ENCODE data around the gene CPA5. TPM values are rescaled to one million over a fixed set of nuclear protein-coding genes. Genes with fewer than 3 reads are reported as not detected.

The CPA5 gene
- total RNA-seq, 2 experiments from 2014 or later = 3.4 to 4.0 TPM

DNA sequence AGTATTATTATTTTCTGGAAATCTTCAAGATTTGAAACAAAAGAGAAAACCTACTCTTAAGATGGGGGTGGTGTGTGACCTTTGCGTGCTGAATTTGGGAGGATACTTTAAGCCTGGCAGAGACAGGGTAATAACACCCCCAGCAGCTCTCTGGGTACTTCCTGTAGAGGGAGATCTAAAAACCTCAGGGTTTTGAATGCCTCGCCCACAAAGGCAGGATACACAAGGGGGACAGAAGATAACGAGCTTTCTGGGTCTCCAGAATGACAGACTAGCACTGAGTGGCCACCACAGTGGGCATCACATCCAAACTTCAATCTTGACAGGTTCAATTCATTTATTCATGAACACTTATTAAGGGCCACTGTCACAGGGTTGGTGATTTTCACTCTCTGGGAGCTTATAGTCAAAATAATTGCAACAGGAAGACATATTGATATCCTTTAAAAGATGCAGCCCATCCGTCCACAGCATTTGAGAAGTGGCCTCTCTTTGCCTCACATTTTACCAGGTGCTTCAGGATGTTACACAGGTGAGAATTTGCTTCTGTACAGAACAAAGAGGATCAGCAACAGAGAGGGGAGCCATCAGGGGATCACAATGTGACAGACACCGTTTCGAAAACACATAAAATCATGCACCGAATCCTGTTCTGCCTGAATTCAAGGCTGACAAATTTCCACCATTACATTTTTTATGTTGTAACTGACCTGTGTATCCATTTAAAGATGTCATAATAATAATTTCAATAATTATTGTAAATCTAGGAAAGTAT is 50.0 kb downstream of the CPA5 start:
- H3K4me3 Mint-ChIP-seq = peak overlapping the region; percentile 34
- H3K27me3 Mint-ChIP-seq = no peaks in the 10 kb centered on the region
- H3K9me3 Mint-ChIP-seq (ENCODE audit: low read depth) = no peaks in the 10 kb centered on the region
- CTCF ChIA-PET = no interaction called here
- DNase-seq = peak; percentile 76
- H3K36me3 Mint-ChIP-seq = peaks cover 7% of the 10 kb centered on the region
- H3K4me1 Mint-ChIP-seq = peaks cover 23% of the 10 kb centered on the region
- peak overlapping the region; percentile 80 for H3K27ac Mint-ChIP-seq
- peak; percentile 98 for ATAC-seq

DNA sequence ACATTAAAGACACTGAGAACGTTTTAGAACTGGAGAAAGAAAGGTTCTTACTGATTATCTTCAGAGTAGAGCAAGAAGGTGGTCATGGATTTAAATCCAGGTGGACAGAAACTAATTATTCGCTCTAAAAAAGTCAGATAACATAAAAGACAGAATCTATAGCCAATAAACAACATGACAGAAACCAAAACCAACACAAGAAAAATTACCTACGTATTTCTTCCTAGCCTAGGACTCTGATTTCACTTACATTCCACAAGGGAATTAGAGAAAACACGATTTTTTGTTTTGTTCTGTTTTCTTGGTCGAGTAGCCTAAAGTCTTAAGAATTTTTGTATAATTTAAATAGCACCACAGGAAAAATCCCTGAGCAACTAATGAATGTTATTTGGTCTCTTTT is 50.8 kb downstream of the CPA5 start:
- Mint-ChIP-seq H3K4me3 (no peak overlapping the region), H3K4me1 (peaks cover 23% of the 10 kb centered on the region), H3K36me3 (peaks cover 11% of the 10 kb centered on the region), H3K27me3 (no peaks in the 10 kb centered on the region), H3K27ac (no peak overlapping the region), H3K9me3 (ENCODE audit: low read depth) (no peaks in the 10 kb centered on the region)
- DNase-seq (no peak), ATAC-seq (no peak)
- CTCF ChIA-PET = no interaction called here

DNA sequence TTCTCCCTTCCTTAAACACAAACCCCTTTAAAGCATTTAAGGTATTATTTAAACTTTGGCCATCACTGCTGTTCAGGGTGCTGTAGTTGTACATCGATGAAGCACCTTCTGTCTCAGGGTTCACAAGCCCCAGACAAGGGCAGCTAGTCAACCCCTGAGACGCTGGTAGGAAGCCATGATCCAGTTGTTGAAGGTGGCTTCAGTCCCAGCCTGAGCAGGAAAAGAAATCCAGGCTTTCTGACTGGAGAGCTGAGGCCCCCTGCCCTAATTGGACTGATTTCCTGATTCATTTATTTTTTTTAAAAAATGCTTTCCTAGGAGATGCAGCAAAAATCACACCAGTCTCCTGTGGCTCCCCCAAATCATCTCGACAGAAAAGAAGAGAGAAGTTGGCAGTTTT is 51.5 kb downstream of the CPA5 start:
- no peak for DNase-seq
- CTCF ChIA-PET = no interaction called here
- Mint-ChIP-seq H3K27me3 (no peaks in the 10 kb centered on the region), H3K9me3 (ENCODE audit: low read depth) (no peaks in the 10 kb centered on the region), H3K4me1 (peaks cover 23% of the 10 kb centered on the region), H3K27ac (no peak overlapping the region), H3K36me3 (peaks cover 14% of the 10 kb centered on the region), H3K4me3 (no peak overlapping the region)
- ATAC-seq = no peak

GRCh38 chr7:130397051-130397757 is 52.6 kb downstream of the CPA5 start:
- Mint-ChIP-seq H3K9me3 (ENCODE audit: low read depth) (no peaks in the 10 kb centered on the region), H3K27ac (no peak overlapping the region), H3K27me3 (no peaks in the 10 kb centered on the region), H3K4me1 (peaks cover 23% of the 10 kb centered on the region), H3K36me3 (peaks cover 14% of the 10 kb centered on the region), H3K4me3 (no peak overlapping the region)
- ATAC-seq (no peak), DNase-seq (no peak)
- CTCF ChIA-PET = no interaction called here

GRCh38 chr7:130397758-130398073 is 53.1 kb downstream of the CPA5 start:
- CTCF ChIA-PET = no interaction called here
- H3K9me3 Mint-ChIP-seq (ENCODE audit: low read depth) = no peaks in the 10 kb centered on the region
- no peak for DNase-seq
- H3K4me1 Mint-ChIP-seq = peaks cover 23% of the 10 kb centered on the region
- H3K27me3 Mint-ChIP-seq = no peaks in the 10 kb centered on the region
- no peak overlapping the region for H3K4me3 Mint-ChIP-seq
- no peak for ATAC-seq
- H3K36me3 Mint-ChIP-seq = peaks cover 18% of the 10 kb centered on the region
- H3K27ac Mint-ChIP-seq = no peak overlapping the region

DNA sequence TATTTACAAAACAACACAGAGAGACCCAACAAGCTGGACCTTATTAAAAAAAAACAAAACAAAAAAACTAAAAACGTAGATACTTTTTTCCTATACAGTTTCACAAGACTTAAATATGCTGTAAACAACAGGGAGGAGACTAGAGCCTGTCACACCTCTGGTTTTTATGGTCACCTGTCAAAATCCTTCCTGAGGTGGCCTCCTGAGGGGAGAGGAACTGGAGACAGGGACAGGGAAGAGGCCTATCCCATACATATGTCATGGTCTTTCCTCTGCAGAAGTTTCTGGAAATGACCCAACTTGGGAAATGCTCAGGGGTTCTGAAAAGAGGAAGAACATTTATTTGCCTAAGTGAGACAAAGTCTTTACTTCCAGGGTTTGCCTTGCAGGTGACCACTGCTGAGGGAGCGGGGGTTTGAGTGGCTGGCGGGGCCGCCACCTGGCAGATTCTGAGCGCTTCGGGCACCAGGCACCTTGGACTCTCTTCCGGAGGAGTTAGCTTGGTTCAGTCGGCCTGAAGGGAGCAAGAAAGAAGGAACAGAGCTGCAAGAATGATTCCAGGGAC is 54.0 kb downstream of the CPA5 start:
- DNase-seq = no peak
- ATAC-seq = no peak
- Mint-ChIP-seq H3K4me1 (peaks cover 17% of the 10 kb centered on the region), H3K36me3 (peaks cover 22% of the 10 kb centered on the region), H3K27ac (no peak overlapping the region), H3K27me3 (no peaks in the 10 kb centered on the region), H3K4me3 (no peak overlapping the region), H3K9me3 (ENCODE audit: low read depth) (no peaks in the 10 kb centered on the region)
- CTCF ChIA-PET = no interaction called here

DNA sequence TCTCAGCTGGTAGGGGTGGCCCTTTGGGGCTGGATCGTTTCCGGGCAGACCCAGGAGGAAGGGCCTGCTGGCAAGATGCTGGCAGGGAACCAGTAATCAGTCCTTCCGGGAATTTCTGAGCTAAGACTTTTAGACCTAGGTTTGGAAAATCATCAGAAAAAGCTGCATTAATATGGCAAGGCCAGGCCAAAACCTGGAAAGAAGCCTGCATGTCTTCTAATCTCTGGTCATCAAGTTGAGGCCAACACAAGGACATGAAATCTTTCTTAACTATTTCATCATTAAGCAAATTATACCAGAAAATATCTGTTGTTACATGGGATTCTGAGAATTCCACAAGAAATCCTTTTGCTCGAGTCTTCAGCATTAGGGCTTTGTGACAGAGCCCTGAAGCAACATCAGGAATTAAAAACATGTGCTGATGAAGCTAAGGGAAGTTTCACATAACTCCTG is 55.5 kb downstream of the CPA5 start:
- no peaks in the 10 kb centered on the region for H3K27me3 Mint-ChIP-seq
- peaks cover 3% of the 10 kb centered on the region for H3K4me1 Mint-ChIP-seq
- peaks cover 22% of the 10 kb centered on the region for H3K36me3 Mint-ChIP-seq
- H3K4me3 Mint-ChIP-seq = no peak overlapping the region
- no peak for DNase-seq
- H3K9me3 Mint-ChIP-seq (ENCODE audit: low read depth) = no peaks in the 10 kb centered on the region
- ATAC-seq = no peak
- no peak overlapping the region for H3K27ac Mint-ChIP-seq
- CTCF ChIA-PET = no interaction called here

GRCh38 chr7:130401101-130401500 is 56.5 kb downstream of the CPA5 start:
- CTCF ChIA-PET = no interaction called here
- no peaks in the 10 kb centered on the region for H3K9me3 Mint-ChIP-seq (ENCODE audit: low read depth)
- no peak overlapping the region for H3K4me3 Mint-ChIP-seq
- no peak overlapping the region for H3K27ac Mint-ChIP-seq
- no peaks in the 10 kb centered on the region for H3K27me3 Mint-ChIP-seq
- H3K36me3 Mint-ChIP-seq = peaks cover 22% of the 10 kb centered on the region
- H3K4me1 Mint-ChIP-seq = no peaks in the 10 kb centered on the region
- no peak for DNase-seq
- no peak for ATAC-seq

DNA sequence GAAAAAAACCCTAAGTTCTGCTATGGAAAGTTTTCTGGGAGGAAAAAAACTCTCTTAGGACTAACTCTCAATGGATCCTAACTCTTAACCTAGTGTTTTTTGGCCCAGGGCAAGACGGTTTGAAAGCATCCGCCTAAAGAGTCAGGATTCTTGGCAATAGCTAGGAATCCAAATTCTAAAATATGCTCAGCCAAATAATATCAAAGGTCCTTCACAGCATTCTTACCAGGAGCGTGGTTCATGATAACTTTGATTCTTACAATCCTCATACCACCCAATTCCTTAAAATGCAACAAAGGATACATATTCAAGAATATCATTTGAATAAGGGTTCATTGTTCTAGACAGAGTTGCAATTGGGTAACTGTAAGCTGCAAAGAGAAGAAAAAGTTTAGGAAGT is 57.0 kb downstream of the CPA5 start:
- H3K9me3 Mint-ChIP-seq (ENCODE audit: low read depth) = no peaks in the 10 kb centered on the region
- CTCF ChIA-PET = no interaction called here
- peaks cover 22% of the 10 kb centered on the region for H3K36me3 Mint-ChIP-seq
- no peak for ATAC-seq
- no peak overlapping the region for H3K4me3 Mint-ChIP-seq
- no peaks in the 10 kb centered on the region for H3K27me3 Mint-ChIP-seq
- H3K4me1 Mint-ChIP-seq = no peaks in the 10 kb centered on the region
- no peak for DNase-seq
- no peak overlapping the region for H3K27ac Mint-ChIP-seq

GRCh38 chr7:130405003-130405402 is 60.4 kb downstream of the CPA5 start:
- peaks cover 23% of the 10 kb centered on the region for H3K36me3 Mint-ChIP-seq
- H3K9me3 Mint-ChIP-seq (ENCODE audit: low read depth) = no peaks in the 10 kb centered on the region
- no peaks in the 10 kb centered on the region for H3K27me3 Mint-ChIP-seq

DNA sequence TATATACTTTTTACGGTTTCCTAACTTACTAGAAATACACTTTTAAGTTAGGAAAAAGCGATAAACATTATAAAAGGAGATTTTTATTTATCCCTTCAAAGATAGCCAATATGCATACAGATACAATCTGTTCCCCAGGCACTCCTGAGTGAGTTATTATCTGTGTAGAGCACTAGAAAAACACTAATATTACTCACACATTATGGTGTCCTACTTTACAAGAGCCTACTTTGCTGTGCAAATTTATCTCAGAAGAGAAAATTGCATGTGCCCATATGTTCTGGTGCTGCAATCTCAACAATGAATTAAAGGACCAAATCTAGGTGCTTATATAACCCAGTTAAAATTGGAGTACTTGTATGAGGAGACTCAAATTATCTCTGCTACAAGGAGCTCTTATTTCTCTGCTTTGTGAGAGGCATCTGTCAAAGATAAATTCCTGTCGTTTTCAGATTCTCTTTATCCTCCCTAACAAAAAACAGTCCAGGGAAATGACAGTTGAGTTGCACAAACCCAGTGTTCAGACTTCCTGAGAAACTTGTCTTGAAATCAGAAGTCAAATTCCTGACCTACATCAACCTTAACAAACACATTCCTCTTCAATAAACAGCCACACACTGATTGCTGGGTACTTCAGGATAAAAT is 64.6 kb downstream of the CPA5 start:
- Mint-ChIP-seq H3K27ac (no peak overlapping the region), H3K4me3 (no peak overlapping the region), H3K27me3 (no peaks in the 10 kb centered on the region), H3K9me3 (ENCODE audit: low read depth) (no peaks in the 10 kb centered on the region), H3K36me3 (peaks cover 14% of the 10 kb centered on the region), H3K4me1 (peaks cover 2% of the 10 kb centered on the region)
- CTCF ChIA-PET = no interaction called here
- no peak for ATAC-seq
- DNase-seq = no peak

More at GRCh38 chr7:130405003-130405402, 60.4 kb downstream of the CPA5 start:
- H3K27ac Mint-ChIP-seq = no peak overlapping the region
- peaks cover 2% of the 10 kb centered on the region for H3K4me1 Mint-ChIP-seq
- no peak overlapping the region for H3K4me3 Mint-ChIP-seq
- CTCF ChIA-PET = no interaction called here
- DNase-seq = no peak
- no peak for ATAC-seq

DNA sequence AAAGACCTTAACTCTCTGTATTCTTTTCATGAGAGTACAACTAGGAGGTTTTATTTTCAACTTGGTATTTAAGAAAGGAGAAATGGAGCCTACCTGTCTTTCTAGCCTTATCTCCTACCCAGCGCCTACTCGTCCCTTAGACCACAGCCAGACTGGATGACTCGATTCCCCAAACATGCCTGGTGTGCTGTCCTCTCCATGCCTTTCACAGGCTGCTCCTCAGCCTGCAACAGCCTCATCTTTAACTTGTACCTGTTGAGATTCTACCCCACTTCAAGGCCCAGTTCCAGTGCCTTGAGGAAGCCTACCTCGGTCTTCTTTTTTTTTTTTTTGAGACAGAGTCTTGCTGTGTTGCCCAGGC is 65.1 kb downstream of the CPA5 start:
- CTCF ChIA-PET = no interaction called here
- Mint-ChIP-seq H3K4me1 (peaks cover 3% of the 10 kb centered on the region), H3K9me3 (ENCODE audit: low read depth) (no peaks in the 10 kb centered on the region)

GRCh38 chr7:130410868-130411541 is 66.4 kb downstream of the CPA5 start:
- no peaks in the 10 kb centered on the region for H3K9me3 Mint-ChIP-seq (ENCODE audit: low read depth)
- DNase-seq (no peak), ATAC-seq (no peak)
- peaks cover 17% of the 10 kb centered on the region for H3K36me3 Mint-ChIP-seq
- no peak overlapping the region for H3K27ac Mint-ChIP-seq
- no peak overlapping the region for H3K4me3 Mint-ChIP-seq
- H3K4me1 Mint-ChIP-seq = peaks cover 11% of the 10 kb centered on the region
- CTCF ChIA-PET = no interaction called here
- H3K27me3 Mint-ChIP-seq = no peaks in the 10 kb centered on the region

More for the DNA sequence above, 65.1 kb downstream of the CPA5 start:
- no peak overlapping the region for H3K27ac Mint-ChIP-seq
- H3K4me3 Mint-ChIP-seq = no peak overlapping the region
- no peak for DNase-seq
- ATAC-seq = no peak
- H3K27me3 Mint-ChIP-seq = no peaks in the 10 kb centered on the region
- H3K36me3 Mint-ChIP-seq = peaks cover 14% of the 10 kb centered on the region

Data from activated CD8-positive, alpha-beta memory T cell treated with anti-CD3 and anti-CD28 coated beads, Interleukin-2, amount 10 ng/mL, durations not matched to agents 7 days and 5 days (primary cell).